B cell (primary cell): ENCODE data around the gene TRAPPC8. TPM values are rescaled to one million over a fixed set of nuclear protein-coding genes. Genes with fewer than 3 reads are reported as not detected.

ENCODE experiments used
- ATAC-seq: fragments of 200-7000 bp; cut with Tn5 transposase; one replicate; pipeline ENCODE4 v1.10.0; 2021; ENCODE audit warnings: low read depth, mild to moderate bottlenecking, moderate number of reproducible peaks, moderate library complexity
- CTCF ChIA-PET: fragments of 350-600 bp; sonication (Branson Sonifier 250); formaldehyde crosslinking; loops from one replicate; lab custom pipeline; 2021; ENCODE audit warnings: antibody characterized with exemption, inconsistent platforms; lab: Charles Lee
- POLR2A ChIA-PET: fragments of 350-600 bp; sonication (Branson Sonifier 250); formaldehyde crosslinking; loops from one replicate; lab custom pipeline; 2021; ENCODE audit warnings: antibody characterized with exemption; lab: Charles Lee
- DNase-seq: peaks from one replicate; pipeline ENCODE4 v3.0.0; 2013
- H2AFZ ChIP-seq: 2 replicates; pipeline ENCODE4 v1.6.1; 2012; ENCODE audit warnings: mild to moderate bottlenecking, low read depth, low read length; ENCODE audit not compliant: insufficient read depth, poor library complexity, severe bottlenecking
- H3K27ac ChIP-seq, 2 donors: 1 replicate in 1 of 2; 2 replicates in 1 of 2; pipeline ENCODE4 v1.5.1; 2012 to 2013; ENCODE audit warnings: low read length in 2 of 2, mild to moderate bottlenecking in 2 of 2, moderate library complexity in 1 of 2
- H3K27me3 ChIP-seq, 4 experiments: fragments of 200-600 bp in 1 of 4; sonication (generic) in 1 of 4; replicated peaks in 1 of 4; 1 replicate in 2 of 4; 2 replicates in 2 of 4; pipeline versions ENCODE4 v1.6.1 to v1.7.0; 2013 to 2016; ENCODE audit warnings: low read length in 3 of 4, mild to moderate bottlenecking in 2 of 4, mixed read lengths in 1 of 4, moderate library complexity in 1 of 4; ENCODE audit not compliant: insufficient read depth in 4 of 4, control insufficient read depth in 3 of 4; ENCODE audit errors: control extremely low read depth in 1 of 4
- H3K36me3 ChIP-seq, 2 experiments: replicated peaks in 1 of 2; 1 replicate in 1 of 2; 2 replicates in 1 of 2; pipeline versions ENCODE4 v1.6.1 to v1.7.1; 2013; ENCODE audit warnings: low read length in 1 of 2; ENCODE audit not compliant: insufficient read depth in 2 of 2, control insufficient read depth in 1 of 2; ENCODE audit errors: control extremely low read depth in 1 of 2, extremely low read depth in 1 of 2
- H3K4me1 ChIP-seq, 2 donors: fragments of 200-600 bp in 1 of 2; sonication (generic) in 1 of 2; 1 replicate in 1 of 2; 2 replicates in 1 of 2; pipeline versions ENCODE4 v1.5.1 to v1.6.1; 2013 to 2017; ENCODE audit warnings: low read length in 2 of 2; ENCODE audit not compliant: control insufficient read depth in 2 of 2, insufficient read depth in 2 of 2
- H3K4me2 ChIP-seq: replicated peaks from 2 replicates; pipeline ENCODE3; 2012; ENCODE audit warnings: mild to moderate bottlenecking, low read depth, low read length; ENCODE audit not compliant: poor library complexity, severe bottlenecking
- H3K4me3 ChIP-seq, 5 experiments: fragments of 200-600 bp in 1 of 5; sonication (generic) in 1 of 5; 1 replicate in 3 of 5; 2 replicates in 2 of 5; pipeline versions ENCODE4 v1.5.1 to v1.7.0; 2011 to 2016; ENCODE audit warnings: low read length in 4 of 5, mild to moderate bottlenecking in 4 of 5, low read depth in 2 of 5, control low read depth in 1 of 5, moderate library complexity in 1 of 5; ENCODE audit not compliant: insufficient read depth in 1 of 5; ENCODE audit errors: control extremely low read depth in 1 of 5, extremely low read depth in 1 of 5
- H3K79me2 ChIP-seq: fragments of 200-600 bp; sonication (generic); one replicate; pipeline ENCODE4 v1.6.0; 2016; ENCODE audit warnings: low read length; ENCODE audit not compliant: control insufficient read depth, insufficient read depth
- H3K9ac ChIP-seq: fragments of 200-600 bp; sonication (generic); 2 replicates; pipeline ENCODE4 v1.6.1; 2017; ENCODE audit warnings: mild to moderate bottlenecking, low read length, moderate library complexity
- H3K9me3 ChIP-seq, 3 donors: one replicate each; pipeline versions ENCODE4 v1.6.1 to v1.7.1; 2013; ENCODE audit warnings: low read length in 2 of 3; ENCODE audit not compliant: control insufficient read depth in 2 of 3, insufficient read depth in 1 of 3; ENCODE audit errors: control extremely low read depth in 1 of 3
- H4K20me1 ChIP-seq: 2 replicates; pipeline ENCODE4 v1.6.0; 2012; ENCODE audit warnings: mild to moderate bottlenecking, low read length; ENCODE audit not compliant: insufficient read depth, control insufficient read depth, poor library complexity, severe bottlenecking
- H3K27ac Mint-ChIP-seq: one replicate; pipeline ENCODE4 v1.8.0; 2021; ENCODE audit warnings: mixed read lengths
- H3K27me3 Mint-ChIP-seq: one replicate; pipeline ENCODE4 v1.8.0; 2021; ENCODE audit warnings: mixed read lengths
- H3K4me1 Mint-ChIP-seq: one replicate; pipeline ENCODE4 v1.8.0; 2021; ENCODE audit warnings: mixed read lengths
- H3K4me3 Mint-ChIP-seq: one replicate; pipeline ENCODE4 v1.8.0; 2021; ENCODE audit warnings: mixed read lengths
- H3K9me3 Mint-ChIP-seq: one replicate; pipeline ENCODE4 v1.8.0; 2022; ENCODE audit warnings: mixed read lengths; ENCODE audit not compliant: insufficient read depth
- CTCF ChIP-seq: fragments of 200-600 bp; IDR thresholded peaks from one replicate; pipeline ENCODE4 v1.8.0; 2022; ENCODE audit warnings: antibody characterized with exemption, mild to moderate bottlenecking
- EZH2 ChIP-seq: IDR thresholded peaks from 2 replicates; pipeline ENCODE4 v1.6.1; 2012; ENCODE audit warnings: borderline replicate concordance, low read depth, mild to moderate bottlenecking, moderate library complexity, low read length; ENCODE audit not compliant: insufficient read depth, poor library complexity, severe bottlenecking
- WGBS: methylation state at CpG from one replicate; pipeline ENCODE4 v1.1.5; 2013; ENCODE audit warnings: missing lambda C conversion rate; ENCODE audit not compliant: insufficient coverage; 5-methylcytosine and 5-hydroxymethylcytosine counted together
- intact Hi-C: fragments of 100-400 bp; cut with micrococcal nuclease; formaldehyde crosslinking; loops from one replicate; pipeline ENCODE4 v1.10.0; 2022
- polyA plus RNA-seq: library from polyadenylated mRNA; depleted of rRNA; stranded (reverse); fragments of >200 nt; gene quantifications from 2 replicates; pipeline ENCODE4 v1.2.3, GENCODE V29; 2012
- total RNA-seq, 2 donors: library from RNA; stranded (reverse); fragments of 120-200 nt in 1 of 2; gene quantifications; 1 replicate in 1 of 2; 2 replicates in 1 of 2; pipeline versions ENCODE4 v1.2.3 to v1.2.4, GENCODE V29; 2013 to 2022

Gene TRAPPC8
- total and polyA plus RNA-seq, 2 donors (not counting 1 experiment from before 2014, with no cell fraction given) = 53.6 to 95.5 TPM

GRCh38 chr18:31835528-31836133, 107.3 kb downstream of the TRAPPC8 start:
- no peak overlapping the region for H2AFZ ChIP-seq
- H3K27ac ChIP-seq = no peak overlapping the region
- CTCF ChIA-PET = no interaction called here
- no peak overlapping the region for H3K9ac ChIP-seq
- no peaks in the 10 kb centered on the region for H3K79me2 ChIP-seq
- no peak overlapping the region for H3K27ac Mint-ChIP-seq
- no peaks in the 10 kb centered on the region for H3K27me3 Mint-ChIP-seq
- no peak overlapping the region for H3K4me3 Mint-ChIP-seq
- H3K27me3 ChIP-seq = no peaks in the 10 kb centered on the region
- H3K4me1 Mint-ChIP-seq = no peaks in the 10 kb centered on the region
- DNase-seq (no peak), ATAC-seq (no peak)
- 100% methylated on average over 2 of the region's 4 CpGs for WGBS
- H3K4me1 ChIP-seq = no peaks in the 10 kb centered on the region
- H3K4me3 ChIP-seq = no peak overlapping the region
- POLR2A ChIA-PET = no interaction called here
- peaks cover 9 to 53% of the 10 kb centered on the region in 2 experiments for H3K36me3 ChIP-seq
- no peak for TF ChIP-seq EZH2
- TF ChIP-seq CTCF = no peak
- no peaks in the 10 kb centered on the region for H3K9me3 Mint-ChIP-seq
- intact Hi-C loops = no loop called here
- H4K20me1 ChIP-seq = no peaks in the 10 kb centered on the region
- no peaks in the 10 kb centered on the region for H3K9me3 ChIP-seq
- H3K4me2 ChIP-seq = no peak overlapping the region

GRCh38 chr18:31831903-31832302, 111.0 kb downstream of the TRAPPC8 start:
- H3K4me1 Mint-ChIP-seq = peaks cover 8% of the 10 kb centered on the region
- no peak overlapping the region for H3K27ac Mint-ChIP-seq
- H3K9me3 Mint-ChIP-seq = no peaks in the 10 kb centered on the region
- no peak overlapping the region for H3K9ac ChIP-seq
- TF ChIP-seq EZH2 = no peak
- TF ChIP-seq CTCF = no peak
- no peak overlapping the region for H3K27ac ChIP-seq
- no peaks in the 10 kb centered on the region for H3K4me1 ChIP-seq
- no peak overlapping the region for H3K4me2 ChIP-seq
- no peak for DNase-seq
- CTCF ChIA-PET = no interaction called here
- no peaks in the 10 kb centered on the region for H4K20me1 ChIP-seq
- H3K27me3 ChIP-seq = no peaks in the 10 kb centered on the region
- POLR2A ChIA-PET = no interaction called here
- H3K36me3 ChIP-seq = peaks cover 10 to 35% of the 10 kb centered on the region in 2 experiments
- no peak overlapping the region for H3K4me3 Mint-ChIP-seq
- no peak overlapping the region for H2AFZ ChIP-seq
- intact Hi-C loops = no loop called here
- H3K27me3 Mint-ChIP-seq = no peaks in the 10 kb centered on the region
- no CpG with 5 or more reads among the region's 1 CpG for WGBS
- peaks cover 0 to 5% (median 1%) of the 10 kb centered on the region in 3 donors for H3K9me3 ChIP-seq
- H3K79me2 ChIP-seq = no peaks in the 10 kb centered on the region
- no peak for ATAC-seq
- H3K4me3 ChIP-seq = no peak overlapping the region
